Spleen (tissue), 7 donors: ENCODE measurements around the gene HHAT.

Source experiments
- POLR2AphosphoS5 ChIP-seq, 3 donors: sonication (generic); formaldehyde crosslinking; IDR thresholded peaks; one replicate each; pipeline ENCODE4 v1.5.1; 2017; ENCODE audit warnings: antibody characterized with exemption in 3 of 3
- TF ChIP-seq, protein P1 (sequence below), 11 experiments: fragments of 200-600 bp in 7 of 11; fragments of 450-650 bp in 4 of 11; sonication (generic) in 4 of 11; IDR thresholded peaks in 8 of 11; conservative IDR thresholded peaks in 3 of 11; 1 replicate in 7 of 11; 2 replicates in 4 of 11; pipeline versions ENCODE4 v1.4.0 to v1.8.0; 2016 to 2021; ENCODE audit warnings: antibody characterized with exemption in 11 of 11, inconsistent platforms in 4 of 11, mild to moderate bottlenecking in 1 of 11
- donor health status: DM: no; HTN: no; CAD: no; lungs with moderate emphysema.
- donor health status: DM: no; HTN: no; CAD: no.
- donor health status: DM: no; HTN: no; CAD: no.

DNA sequence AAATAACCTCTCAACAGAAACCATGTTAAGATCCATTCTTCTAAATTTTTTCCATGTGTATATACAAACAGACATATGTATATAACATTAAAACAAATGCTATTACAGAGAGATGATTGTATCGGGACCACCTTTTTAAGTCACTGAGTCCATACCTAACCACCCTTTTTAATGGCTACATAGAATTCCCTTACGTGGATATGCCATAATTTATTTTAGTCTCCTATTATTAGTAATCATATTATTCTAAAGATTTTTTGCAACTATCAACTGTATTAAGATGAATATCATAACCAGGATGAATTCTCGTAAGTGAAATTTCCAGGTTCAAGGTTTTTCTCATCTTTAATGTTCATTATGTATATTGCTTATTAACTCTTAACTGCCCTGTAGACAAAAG, 259.7 kb downstream of the HHAT start:
- TF ChIP-seq POLR2AphosphoS5 (IDR thresholded peaks at IDR 0.05), result no peak
- TF ChIP-seq, protein P1, sequence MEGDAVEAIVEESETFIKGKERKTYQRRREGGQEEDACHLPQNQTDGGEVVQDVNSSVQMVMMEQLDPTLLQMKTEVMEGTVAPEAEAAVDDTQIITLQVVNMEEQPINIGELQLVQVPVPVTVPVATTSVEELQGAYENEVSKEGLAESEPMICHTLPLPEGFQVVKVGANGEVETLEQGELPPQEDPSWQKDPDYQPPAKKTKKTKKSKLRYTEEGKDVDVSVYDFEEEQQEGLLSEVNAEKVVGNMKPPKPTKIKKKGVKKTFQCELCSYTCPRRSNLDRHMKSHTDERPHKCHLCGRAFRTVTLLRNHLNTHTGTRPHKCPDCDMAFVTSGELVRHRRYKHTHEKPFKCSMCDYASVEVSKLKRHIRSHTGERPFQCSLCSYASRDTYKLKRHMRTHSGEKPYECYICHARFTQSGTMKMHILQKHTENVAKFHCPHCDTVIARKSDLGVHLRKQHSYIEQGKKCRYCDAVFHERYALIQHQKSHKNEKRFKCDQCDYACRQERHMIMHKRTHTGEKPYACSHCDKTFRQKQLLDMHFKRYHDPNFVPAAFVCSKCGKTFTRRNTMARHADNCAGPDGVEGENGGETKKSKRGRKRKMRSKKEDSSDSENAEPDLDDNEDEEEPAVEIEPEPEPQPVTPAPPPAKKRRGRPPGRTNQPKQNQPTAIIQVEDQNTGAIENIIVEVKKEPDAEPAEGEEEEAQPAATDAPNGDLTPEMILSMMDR (IDR thresholded peaks at IDR 0.05 in 8 of 11, conservative IDR thresholded peaks at IDR 0.05 in 3 of 11), result no peak
